Neural cell (in vitro differentiated cells): ENCODE results near the gene IL25.

Source experiments
- EP300 ChIP-seq: fragments of 450-650 bp; conservative IDR thresholded peaks from 2 replicates; pipeline ENCODE4 v1.6.1; 2014; ENCODE audit warnings: antibody characterized with exemption, mild to moderate bottlenecking, moderate library complexity; ENCODE audit not compliant: poor library complexity, severe bottlenecking
- EZH2 ChIP-seq: fragments of 200-600, 300-800 bp; shearing (Covaris generic), sonication (generic); IDR thresholded peaks from 2 replicates; pipeline ENCODE4 v1.6.1; 2014; ENCODE audit warnings: antibody characterized with exemption, low read length, borderline replicate concordance, mild to moderate bottlenecking; ENCODE audit not compliant: insufficient read depth, poor library complexity, severe bottlenecking
- MXI1 ChIP-seq: fragments of 450-650 bp; conservative IDR thresholded peaks from 2 replicates; pipeline ENCODE4 v1.6.1; 2014; ENCODE audit warnings: antibody characterized with exemption, mild to moderate bottlenecking; ENCODE audit not compliant: poor library complexity, severe bottlenecking
- POLR2AphosphoS5 ChIP-seq: IDR thresholded peaks from 2 replicates; pipeline ENCODE4 v1.6.1; 2012
- SMC3 ChIP-seq: fragments of 450-650 bp; conservative IDR thresholded peaks from 2 replicates; pipeline ENCODE4 v1.6.1; 2014; ENCODE audit warnings: antibody characterized with exemption, mild to moderate bottlenecking, moderate library complexity; ENCODE audit not compliant: poor library complexity
- TAF1 ChIP-seq: IDR thresholded peaks from 2 replicates; pipeline ENCODE4 v1.6.1; 2012; ENCODE audit warnings: low read depth
- TF ChIP-seq, protein P1 (sequence below): fragments of 450-650 bp; IDR thresholded peaks from 2 replicates; pipeline ENCODE4 v1.5.1; 2014; ENCODE audit warnings: antibody characterized with exemption, mild to moderate bottlenecking, moderate library complexity; ENCODE audit not compliant: poor library complexity, severe bottlenecking

DNA sequence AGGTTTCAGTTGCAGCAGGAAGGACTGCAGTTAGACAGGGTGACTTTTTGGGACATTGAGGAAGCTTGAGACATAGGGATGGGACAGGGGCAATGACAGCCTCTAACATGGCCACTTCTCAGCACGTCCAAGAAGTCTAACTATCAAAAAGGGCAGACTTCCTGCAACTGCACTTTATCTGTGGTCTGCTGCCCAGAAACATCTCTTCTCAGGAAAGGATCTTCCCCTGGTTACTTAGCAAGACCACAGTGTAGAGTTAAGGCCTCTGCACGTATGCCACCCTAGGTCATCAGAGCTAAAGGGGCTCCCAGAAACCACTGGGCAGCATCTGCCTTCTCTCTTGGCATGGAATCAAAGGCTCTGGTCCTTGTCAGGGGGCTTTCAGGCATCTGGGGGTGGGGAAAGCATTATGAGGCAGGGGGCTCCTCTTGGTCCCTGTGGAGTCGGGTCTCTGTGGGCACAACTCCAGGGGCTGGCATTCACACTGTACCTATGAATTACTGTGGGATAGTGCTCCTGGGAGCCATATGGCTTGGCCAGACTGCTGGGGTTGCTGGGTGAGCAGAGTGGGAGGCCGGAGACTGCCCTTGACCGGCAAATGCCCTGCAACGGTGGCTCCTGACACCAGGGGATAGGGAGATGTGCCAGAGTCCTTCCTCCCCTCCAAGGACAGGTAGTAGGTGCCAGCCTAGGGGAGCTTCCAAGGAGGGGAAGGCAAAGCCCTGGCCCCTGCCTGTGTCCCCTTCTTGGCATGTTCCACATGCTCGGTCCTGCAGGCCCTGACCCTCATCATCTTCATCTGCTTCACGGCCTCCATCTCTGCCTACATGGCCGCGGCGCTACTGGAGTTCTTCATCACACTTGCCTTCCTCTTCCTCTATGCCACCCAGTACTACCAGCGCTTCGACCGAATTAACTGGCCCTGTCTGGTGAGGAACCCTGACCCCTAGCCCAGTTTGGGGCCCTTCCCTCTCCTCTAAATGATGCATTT is 5.3 kb downstream of the IL25 start:
- no peak for TF ChIP-seq EZH2
- no peak for TF ChIP-seq EP300
- TF ChIP-seq, protein P1, sequence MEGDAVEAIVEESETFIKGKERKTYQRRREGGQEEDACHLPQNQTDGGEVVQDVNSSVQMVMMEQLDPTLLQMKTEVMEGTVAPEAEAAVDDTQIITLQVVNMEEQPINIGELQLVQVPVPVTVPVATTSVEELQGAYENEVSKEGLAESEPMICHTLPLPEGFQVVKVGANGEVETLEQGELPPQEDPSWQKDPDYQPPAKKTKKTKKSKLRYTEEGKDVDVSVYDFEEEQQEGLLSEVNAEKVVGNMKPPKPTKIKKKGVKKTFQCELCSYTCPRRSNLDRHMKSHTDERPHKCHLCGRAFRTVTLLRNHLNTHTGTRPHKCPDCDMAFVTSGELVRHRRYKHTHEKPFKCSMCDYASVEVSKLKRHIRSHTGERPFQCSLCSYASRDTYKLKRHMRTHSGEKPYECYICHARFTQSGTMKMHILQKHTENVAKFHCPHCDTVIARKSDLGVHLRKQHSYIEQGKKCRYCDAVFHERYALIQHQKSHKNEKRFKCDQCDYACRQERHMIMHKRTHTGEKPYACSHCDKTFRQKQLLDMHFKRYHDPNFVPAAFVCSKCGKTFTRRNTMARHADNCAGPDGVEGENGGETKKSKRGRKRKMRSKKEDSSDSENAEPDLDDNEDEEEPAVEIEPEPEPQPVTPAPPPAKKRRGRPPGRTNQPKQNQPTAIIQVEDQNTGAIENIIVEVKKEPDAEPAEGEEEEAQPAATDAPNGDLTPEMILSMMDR = no peak
- no peak for TF ChIP-seq POLR2AphosphoS5
- TF ChIP-seq MXI1 = no peak
- no peak for TF ChIP-seq TAF1
- no peak for TF ChIP-seq SMC3
